ENCODE data around the gene NCEH1. TPM values are rescaled to one million over a fixed set of nuclear protein-coding genes. Genes with fewer than 3 reads are reported as not detected.

The NCEH1 gene
- total RNA-seq, 1 experiment from 2014 or later, result 73.0 TPM

DNA sequence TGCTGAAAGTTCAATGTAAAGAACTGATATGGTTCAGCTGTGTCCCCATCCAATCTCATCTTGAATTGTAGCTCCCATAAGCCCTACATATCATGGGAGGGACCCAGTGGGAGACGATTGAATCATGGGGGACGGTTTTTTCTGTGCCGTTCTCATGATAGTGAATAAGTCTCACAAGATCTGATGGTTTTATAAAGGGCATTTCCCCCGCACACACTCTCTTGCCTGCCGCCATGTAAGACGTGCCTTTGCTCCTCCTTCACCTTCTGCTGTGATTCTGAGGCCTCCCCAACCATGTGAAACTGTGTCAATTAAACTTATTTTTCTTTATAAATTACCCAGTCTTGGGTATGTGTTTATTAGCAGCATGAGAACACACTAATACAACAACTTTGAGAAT lies 101.1 kb downstream of the NCEH1 start:
- in situ Hi-C loops (cut with HindIII; ENCODE audit: low pct_unique_long_range_greater_than_20kb, low sequenced_read_pairs) (no loop called here), intact Hi-C loops (cut with micrococcal nuclease; ENCODE audit: unreplicated experiment) (no loop called here)
- no peak overlapping the region for H3K4me3 ChIP-seq (ENCODE audit: low read depth in 2 of 2, low read length in 2 of 2)
- ATAC-seq (no peak), DNase-seq (ENCODE audit: low read depth, low spot score) (no peak)
- POLR2A ChIA-PET, result no interaction called here
- H3K4me1 ChIP-seq (ENCODE audit: control insufficient read depth, insufficient read depth, low read length), result no peaks in the 10 kb centered on the region; the same call in 1 of the 2 replicates
- H3K9me3 ChIP-seq (ENCODE audit: control insufficient read depth, insufficient read depth, low read depth, low read length), result peaks cover 6% of the 10 kb centered on the region; the same call in 1 of the 2 replicates
- CTCF ChIA-PET, result no interaction called here
- TF ChIP-seq, protein P1, sequence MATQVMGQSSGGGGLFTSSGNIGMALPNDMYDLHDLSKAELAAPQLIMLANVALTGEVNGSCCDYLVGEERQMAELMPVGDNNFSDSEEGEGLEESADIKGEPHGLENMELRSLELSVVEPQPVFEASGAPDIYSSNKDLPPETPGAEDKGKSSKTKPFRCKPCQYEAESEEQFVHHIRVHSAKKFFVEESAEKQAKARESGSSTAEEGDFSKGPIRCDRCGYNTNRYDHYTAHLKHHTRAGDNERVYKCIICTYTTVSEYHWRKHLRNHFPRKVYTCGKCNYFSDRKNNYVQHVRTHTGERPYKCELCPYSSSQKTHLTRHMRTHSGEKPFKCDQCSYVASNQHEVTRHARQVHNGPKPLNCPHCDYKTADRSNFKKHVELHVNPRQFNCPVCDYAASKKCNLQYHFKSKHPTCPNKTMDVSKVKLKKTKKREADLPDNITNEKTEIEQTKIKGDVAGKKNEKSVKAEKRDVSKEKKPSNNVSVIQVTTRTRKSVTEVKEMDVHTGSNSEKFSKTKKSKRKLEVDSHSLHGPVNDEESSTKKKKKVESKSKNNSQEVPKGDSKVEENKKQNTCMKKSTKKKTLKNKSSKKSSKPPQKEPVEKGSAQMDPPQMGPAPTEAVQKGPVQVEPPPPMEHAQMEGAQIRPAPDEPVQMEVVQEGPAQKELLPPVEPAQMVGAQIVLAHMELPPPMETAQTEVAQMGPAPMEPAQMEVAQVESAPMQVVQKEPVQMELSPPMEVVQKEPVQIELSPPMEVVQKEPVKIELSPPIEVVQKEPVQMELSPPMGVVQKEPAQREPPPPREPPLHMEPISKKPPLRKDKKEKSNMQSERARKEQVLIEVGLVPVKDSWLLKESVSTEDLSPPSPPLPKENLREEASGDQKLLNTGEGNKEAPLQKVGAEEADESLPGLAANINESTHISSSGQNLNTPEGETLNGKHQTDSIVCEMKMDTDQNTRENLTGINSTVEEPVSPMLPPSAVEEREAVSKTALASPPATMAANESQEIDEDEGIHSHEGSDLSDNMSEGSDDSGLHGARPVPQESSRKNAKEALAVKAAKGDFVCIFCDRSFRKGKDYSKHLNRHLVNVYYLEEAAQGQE (IDR thresholded peaks at IDR 0.05; ENCODE audit: insufficient read depth in 1 of 2, low read depth in 2 of 2, low read length in 1 of 2), result no peak
- TF ChIP-seq, protein P2, sequence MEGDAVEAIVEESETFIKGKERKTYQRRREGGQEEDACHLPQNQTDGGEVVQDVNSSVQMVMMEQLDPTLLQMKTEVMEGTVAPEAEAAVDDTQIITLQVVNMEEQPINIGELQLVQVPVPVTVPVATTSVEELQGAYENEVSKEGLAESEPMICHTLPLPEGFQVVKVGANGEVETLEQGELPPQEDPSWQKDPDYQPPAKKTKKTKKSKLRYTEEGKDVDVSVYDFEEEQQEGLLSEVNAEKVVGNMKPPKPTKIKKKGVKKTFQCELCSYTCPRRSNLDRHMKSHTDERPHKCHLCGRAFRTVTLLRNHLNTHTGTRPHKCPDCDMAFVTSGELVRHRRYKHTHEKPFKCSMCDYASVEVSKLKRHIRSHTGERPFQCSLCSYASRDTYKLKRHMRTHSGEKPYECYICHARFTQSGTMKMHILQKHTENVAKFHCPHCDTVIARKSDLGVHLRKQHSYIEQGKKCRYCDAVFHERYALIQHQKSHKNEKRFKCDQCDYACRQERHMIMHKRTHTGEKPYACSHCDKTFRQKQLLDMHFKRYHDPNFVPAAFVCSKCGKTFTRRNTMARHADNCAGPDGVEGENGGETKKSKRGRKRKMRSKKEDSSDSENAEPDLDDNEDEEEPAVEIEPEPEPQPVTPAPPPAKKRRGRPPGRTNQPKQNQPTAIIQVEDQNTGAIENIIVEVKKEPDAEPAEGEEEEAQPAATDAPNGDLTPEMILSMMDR (IDR thresholded peaks at IDR 0.05), result no peak
- TF ChIP-seq POLR2AphosphoS5 (IDR thresholded peaks at IDR 0.05; ENCODE audit: low read depth, low read length) (no peak), SIN3A (IDR thresholded peaks at IDR 0.05; ENCODE audit: borderline replicate concordance, insufficient read depth, low read depth, low read length) (no peak), TCF7L2 (IDR thresholded peaks at IDR 0.05; ENCODE audit: low read depth, low read length) (no peak)
- H3K27ac ChIP-seq (ENCODE audit: low read length), result no peak overlapping the region
- BruUV-seq (replicated peaks), result no TSS peak
- H3K36me3 ChIP-seq (ENCODE audit: control insufficient read depth, insufficient read depth, low read length), result no peaks in the 10 kb centered on the region
- H3K27me3 ChIP-seq (ENCODE audit: control insufficient read depth, insufficient read depth, low read length), result no peaks in the 10 kb centered on the region

DNA sequence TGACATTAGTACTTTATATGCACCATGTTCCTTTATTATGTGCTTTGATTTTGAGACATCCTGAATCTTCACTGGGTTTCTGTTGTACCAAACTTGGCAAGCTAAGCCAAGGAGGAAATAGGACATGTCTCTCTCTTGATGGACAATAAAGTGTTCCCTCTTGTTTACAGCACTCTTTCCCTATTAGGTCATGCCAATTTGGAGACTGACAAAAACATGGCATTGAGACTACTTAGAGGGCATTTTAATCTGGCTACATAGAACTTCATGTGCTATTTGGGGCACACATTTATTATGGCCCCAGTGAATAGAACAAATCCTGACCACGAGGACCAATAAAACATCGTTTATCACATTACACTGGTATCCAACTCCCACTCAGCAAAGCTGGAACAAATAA lies 102.3 kb downstream of the NCEH1 start:
- no TSS peak for BruUV-seq (replicated peaks)

More for the DNA sequence above, 102.3 kb downstream of the NCEH1 start:
- intact Hi-C loops (cut with micrococcal nuclease; ENCODE audit: unreplicated experiment), result no loop called here
- TF ChIP-seq, protein P1 (IDR thresholded peaks at IDR 0.05; ENCODE audit: insufficient read depth in 1 of 2, low read depth in 2 of 2, low read length in 1 of 2), result no peak
- TF ChIP-seq POLR2AphosphoS5 (IDR thresholded peaks at IDR 0.05; ENCODE audit: low read depth, low read length) (no peak), SIN3A (IDR thresholded peaks at IDR 0.05; ENCODE audit: borderline replicate concordance, insufficient read depth, low read depth, low read length) (no peak), TCF7L2 (IDR thresholded peaks at IDR 0.05; ENCODE audit: low read depth, low read length) (no peak)
- TF ChIP-seq, protein P2 (IDR thresholded peaks at IDR 0.05), result no peak
- H3K36me3 ChIP-seq (ENCODE audit: control insufficient read depth, insufficient read depth, low read length), result no peaks in the 10 kb centered on the region
- no peak overlapping the region for H3K27ac ChIP-seq (ENCODE audit: low read length)
- DNase-seq (ENCODE audit: low read depth, low spot score), result no peak
- ChIA-PET CTCF (no interaction called here), POLR2A (no interaction called here)
- no peak for ATAC-seq
- no peak overlapping the region for H3K4me3 ChIP-seq (ENCODE audit: low read depth in 2 of 2, low read length in 2 of 2)
- in situ Hi-C loops (cut with HindIII; ENCODE audit: low pct_unique_long_range_greater_than_20kb, low sequenced_read_pairs), result no loop called here
- no peaks in the 10 kb centered on the region; the same call in 1 of the 2 replicates for H3K4me1 ChIP-seq (ENCODE audit: control insufficient read depth, insufficient read depth, low read length)
- H3K9me3 ChIP-seq (ENCODE audit: control insufficient read depth, insufficient read depth, low read depth, low read length), result peaks cover 2% of the 10 kb centered on the region; the same call in 1 of the 2 replicates
- no peaks in the 10 kb centered on the region for H3K27me3 ChIP-seq (ENCODE audit: control insufficient read depth, insufficient read depth, low read length)
